HG02852 (cell line): ENCODE measurements around the gene LHX8.
"Not testable (repeated sequence)": the region's sequence is repeated elsewhere in the genome, so short reads cannot be mapped to it uniquely, and the experiment has no call there.

ENCODE experiments used
- ATAC-seq: cut with Tn5 transposase; IDR thresholded peaks from one replicate; pipeline ENCODE4 v1.9.1; 2021; ENCODE audit warnings: mild to moderate bottlenecking, moderate library complexity; ENCODE audit not compliant: unreplicated experiment

The LHX8 gene

GRCh38 chr1:75133750-75134646 lies at the start of gene LHX8:
Gene LHX8 (plus strand): TSS chr1:75134388. CDS start chr1:75136615, 2,227 bp downstream.
- no peak for ATAC-seq

GRCh38 chr1:75085931-75086330 lies 48.3 kb upstream of the LHX8 start:
- ATAC-seq, result no peak

DNA sequence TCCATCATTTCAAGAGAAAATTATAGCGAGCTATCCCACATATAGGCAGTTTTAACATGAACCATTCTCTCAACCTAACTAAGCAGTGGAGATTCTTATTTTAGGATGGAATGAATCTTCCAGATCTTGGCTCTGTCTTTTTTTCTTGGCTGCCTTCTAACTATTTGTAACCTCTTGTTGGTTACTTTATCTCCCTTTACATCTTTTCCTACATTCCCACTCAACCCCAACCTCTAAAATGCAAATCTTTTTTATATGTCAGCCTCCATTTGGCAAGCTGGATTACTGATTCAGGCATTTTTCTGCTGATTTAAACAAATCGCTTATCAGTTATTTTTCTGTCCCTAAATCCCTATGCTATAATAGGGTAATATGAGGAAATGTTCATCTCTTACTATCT lies 46.9 kb upstream of the LHX8 start:
- no peak for ATAC-seq

GRCh38 chr1:75092141-75092540 lies 42.0 kb upstream of the LHX8 start:
- no peak for ATAC-seq

- no peak for ATAC-seq
Measured at GRCh38 chr1:75097654-75098053, 36.5 kb upstream of the LHX8 start.

GRCh38 chr1:75099581-75099980 lies 34.6 kb upstream of the LHX8 start:
- ATAC-seq, result no peak

DNA sequence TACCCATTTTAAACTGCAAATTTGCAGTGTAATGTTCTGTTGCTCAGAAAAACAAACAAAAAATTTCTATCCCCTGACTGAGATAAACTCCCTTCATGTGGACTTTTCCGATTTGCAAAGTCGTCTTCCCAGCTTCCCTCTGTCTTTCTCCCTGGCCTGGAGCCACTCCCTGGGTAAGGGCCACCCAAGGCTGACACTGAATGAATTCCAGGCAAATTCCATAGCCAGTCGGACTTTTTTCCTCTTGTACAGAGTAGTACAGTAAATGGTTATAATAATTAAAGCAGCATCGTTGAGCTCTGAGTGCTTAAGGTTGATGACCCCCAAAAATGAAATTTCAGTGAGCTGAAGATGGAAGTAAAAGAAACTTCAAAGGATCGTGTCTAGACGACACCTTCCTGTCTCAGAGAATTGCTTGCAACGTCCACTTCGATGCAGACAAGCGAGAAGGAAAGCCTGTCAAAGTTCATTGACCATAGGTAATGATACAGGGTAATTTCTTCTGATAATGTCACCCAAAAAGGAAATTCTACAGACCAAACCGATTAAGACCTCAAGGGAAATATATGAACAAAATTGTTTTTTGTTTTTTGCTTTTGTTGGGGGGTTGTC lies 33.6 kb upstream of the LHX8 start:
- no peak for ATAC-seq

- ATAC-seq, result not testable (repeated sequence)
Measured at GRCh38 chr1:75112362-75112951, 21.7 kb upstream of the LHX8 start.

GRCh38 chr1:75115654-75116053 lies 18.5 kb upstream of the LHX8 start:
- ATAC-seq, result no peak

GRCh38 chr1:75123756-75124155 lies 10.4 kb upstream of the LHX8 start:
- ATAC-seq, result no peak

DNA sequence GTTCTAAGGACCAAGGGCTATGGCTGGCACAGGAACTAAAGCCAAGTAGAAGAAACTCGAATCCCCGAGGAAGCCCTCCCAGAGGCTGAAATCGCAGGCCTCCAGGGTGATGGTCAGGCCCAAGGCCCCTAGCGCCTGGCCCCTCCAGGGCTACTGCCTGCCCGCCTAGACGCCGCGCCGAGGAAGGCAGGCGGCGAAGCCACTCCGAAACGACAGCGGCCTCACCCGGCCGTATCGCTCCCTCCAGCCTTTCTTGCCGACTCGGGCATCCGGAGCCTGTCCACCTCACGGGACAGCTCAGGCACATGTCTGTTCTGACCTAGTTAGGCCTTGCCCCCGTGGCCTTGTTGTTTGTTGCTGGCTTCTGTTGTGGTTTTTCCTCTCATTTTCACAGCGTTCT lies 9.7 kb upstream of the LHX8 start:
- ATAC-seq, result no peak

DNA sequence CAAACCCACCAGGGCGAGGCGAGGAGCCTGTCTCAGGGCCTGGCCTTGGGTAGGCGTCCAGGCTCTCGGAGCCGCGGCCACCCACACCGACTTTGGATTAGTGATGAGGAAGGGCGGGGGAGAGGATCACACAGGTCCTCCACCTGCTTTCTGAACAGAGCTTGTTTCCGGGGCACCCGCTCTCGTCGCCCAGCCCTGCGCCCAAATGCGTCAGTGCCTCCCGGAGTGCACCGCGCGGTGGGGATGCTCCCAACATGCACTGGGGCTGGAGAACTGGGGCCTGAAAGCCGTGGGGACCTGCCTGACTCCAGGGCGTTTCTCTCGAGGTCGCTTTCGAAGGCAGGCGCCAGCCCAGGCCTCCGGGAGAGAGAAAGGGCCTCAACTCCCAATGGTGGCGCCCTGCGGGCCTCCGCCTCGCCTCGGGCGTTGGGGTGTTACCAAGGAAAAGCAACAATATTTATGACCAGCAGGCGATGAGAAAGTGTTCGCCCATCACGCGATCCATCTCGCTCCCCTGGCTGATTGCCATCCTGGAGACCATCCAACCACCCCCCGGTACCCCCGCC lies 8.9 kb upstream of the LHX8 start:
- no peak for ATAC-seq

DNA sequence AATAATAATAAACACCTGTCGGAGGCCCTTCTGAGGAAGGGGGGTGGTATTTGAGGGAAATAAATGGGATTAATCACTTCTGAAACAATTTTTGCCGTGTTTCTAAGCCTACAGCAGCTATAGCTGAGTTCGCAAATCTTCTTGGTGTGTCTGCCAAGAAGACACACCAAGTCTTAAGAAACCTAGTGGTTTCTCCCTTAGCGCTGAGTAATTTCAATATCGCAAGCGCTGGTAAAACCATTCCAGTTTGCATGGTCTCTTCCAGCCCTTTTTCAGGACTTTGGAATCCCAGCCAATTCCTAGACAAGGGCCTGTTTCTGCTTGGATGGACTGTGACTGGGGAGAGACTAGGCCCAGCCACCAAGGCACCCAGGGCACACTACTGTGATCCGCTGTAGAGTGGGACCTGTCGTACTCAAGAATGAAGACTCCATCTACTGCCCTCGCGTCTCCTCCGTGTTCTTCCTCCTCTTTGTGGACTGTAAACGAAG lies 7.5 kb upstream of the LHX8 start:
- ATAC-seq, result no peak

- ATAC-seq, result no peak
Measured at GRCh38 chr1:75127916-75128717, 6.1 kb upstream of the LHX8 start.

- no peak for ATAC-seq
Measured at GRCh38 chr1:75129660-75129982, 4.6 kb upstream of the LHX8 start.

DNA sequence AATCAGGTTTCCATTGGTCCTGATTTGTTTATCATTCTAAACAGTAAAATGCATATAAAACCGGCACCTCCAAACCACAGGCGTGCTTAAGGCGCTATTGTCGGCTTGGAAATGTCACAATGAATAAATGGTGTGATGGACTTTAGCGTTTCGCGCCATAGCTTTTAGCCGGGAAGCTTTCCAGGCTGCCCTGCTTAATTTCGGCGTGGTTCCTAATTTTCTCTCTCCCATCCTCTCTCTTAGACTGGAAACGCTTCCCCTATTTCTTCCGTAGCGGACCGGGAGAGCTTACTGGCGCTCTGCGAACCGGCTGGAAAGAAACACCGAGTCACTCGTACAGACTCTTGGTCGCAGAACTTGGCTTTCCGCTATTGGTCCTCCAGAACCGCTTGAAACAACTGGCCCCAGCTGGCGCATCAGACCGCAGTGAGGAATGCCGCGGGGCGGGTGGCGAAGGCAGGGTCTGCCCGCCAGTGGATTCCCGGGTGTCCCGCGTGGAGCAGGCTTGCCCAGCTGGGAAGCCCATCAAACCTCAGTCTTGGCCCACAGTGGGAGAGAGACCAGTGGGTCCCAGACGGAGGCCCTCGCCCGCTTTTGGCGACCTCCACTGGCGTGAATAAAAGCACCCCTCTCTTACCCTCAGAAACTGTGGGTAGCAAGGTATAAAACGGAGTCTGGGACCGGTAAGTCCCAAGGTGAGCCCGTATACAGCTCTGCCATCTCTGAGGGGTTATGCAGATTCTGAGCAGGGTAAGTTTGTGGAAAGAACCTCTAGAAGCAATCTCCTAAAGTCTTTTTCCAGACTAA lies 4.0 kb upstream of the LHX8 start:
- no peak for ATAC-seq

GRCh38 chr1:75130865-75131564 lies 3.2 kb upstream of the LHX8 start:
- ATAC-seq, result no peak

DNA sequence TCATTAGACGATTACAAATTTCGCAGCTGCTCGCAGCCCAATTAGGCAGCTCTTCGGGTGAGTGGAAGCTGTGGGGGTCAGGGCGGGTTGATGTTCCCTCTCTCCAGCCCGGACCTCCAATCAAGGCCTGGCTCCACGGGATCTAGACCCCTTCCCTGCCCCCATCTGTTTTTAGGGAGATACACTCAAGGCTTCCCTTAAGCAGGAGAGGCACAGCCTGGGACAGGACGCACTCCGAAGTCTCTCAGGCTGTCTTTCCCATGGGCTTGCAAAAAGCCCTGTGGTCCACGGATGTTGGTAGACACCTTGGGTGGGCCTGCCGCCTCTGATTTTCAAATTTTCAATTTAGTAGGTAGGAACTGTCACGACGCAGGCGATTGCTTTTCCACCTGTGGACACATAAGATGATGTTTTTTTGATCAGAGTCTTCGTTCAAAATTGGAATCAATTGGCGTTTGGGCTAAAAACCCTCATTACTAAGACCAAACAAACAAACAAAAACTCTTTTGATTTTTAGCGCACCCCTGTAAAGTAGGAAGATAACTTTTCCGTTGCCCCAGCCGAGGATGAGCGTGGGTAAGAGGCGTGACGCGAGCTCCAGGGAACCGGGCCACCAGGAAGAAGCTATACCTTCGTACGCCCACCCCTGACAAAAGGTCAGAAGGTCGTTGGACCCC lies 2.5 kb upstream of the LHX8 start:
- no peak for ATAC-seq
